GOT3 (cell line): ENCODE measurements around the gene EVI5L.
"Not testable (repeated sequence)": the region's sequence is repeated elsewhere in the genome, so short reads cannot be mapped to it uniquely, and the experiment has no call there.

Experiments used
- DNase-seq: peaks from one replicate; lab custom pipeline; 2025; ENCODE audit warnings: mixed read lengths; lab: John Stamatoyannopoulos, UW

EVI5L gene

DNA sequence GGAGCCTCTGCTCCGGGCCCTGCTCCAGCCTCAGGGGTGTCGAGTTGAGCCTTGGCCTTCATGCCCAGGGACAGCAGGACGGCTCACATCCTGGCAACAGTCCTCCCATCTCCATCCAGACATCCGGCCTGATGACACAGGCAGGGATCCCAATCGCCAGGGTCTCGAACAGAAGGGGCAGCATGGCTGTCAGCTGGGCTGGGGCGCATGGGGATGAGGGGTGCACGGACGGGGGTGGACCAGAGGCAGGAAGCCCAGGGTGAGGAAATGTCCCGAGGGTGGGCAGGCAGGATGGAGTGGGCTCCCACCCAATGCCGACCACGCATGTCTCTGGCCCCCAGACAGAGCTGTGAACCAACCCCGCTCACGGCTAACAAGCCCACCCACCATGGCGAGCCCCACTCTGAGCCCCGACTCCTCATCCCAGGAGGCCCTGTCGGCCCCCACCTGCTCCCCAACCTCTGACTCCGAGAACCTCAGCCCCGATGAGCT, 16.2 kb downstream of the EVI5L start:
- DNase-seq = no peak

DNA sequence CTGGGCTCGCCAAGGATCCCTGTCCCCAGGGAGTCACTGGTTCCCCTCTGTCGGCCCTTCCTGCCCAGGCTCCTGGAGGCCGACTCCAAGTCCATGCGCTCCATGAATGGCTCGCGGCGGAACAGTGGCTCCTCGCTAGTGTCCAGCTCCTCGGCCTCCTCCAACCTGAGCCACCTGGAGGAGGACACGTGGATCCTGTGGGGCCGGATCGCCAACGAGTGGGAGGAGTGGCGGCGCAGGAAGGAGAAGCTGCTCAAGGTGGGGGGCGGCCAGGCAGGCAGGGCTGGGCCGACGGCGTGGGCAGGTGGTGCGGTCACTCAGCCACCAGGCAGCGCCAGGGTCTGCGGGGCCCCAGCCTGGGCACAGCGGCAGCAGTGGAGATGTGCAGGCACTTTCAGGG, 17.6 kb downstream of the EVI5L start:
- no peak for DNase-seq

DNA sequence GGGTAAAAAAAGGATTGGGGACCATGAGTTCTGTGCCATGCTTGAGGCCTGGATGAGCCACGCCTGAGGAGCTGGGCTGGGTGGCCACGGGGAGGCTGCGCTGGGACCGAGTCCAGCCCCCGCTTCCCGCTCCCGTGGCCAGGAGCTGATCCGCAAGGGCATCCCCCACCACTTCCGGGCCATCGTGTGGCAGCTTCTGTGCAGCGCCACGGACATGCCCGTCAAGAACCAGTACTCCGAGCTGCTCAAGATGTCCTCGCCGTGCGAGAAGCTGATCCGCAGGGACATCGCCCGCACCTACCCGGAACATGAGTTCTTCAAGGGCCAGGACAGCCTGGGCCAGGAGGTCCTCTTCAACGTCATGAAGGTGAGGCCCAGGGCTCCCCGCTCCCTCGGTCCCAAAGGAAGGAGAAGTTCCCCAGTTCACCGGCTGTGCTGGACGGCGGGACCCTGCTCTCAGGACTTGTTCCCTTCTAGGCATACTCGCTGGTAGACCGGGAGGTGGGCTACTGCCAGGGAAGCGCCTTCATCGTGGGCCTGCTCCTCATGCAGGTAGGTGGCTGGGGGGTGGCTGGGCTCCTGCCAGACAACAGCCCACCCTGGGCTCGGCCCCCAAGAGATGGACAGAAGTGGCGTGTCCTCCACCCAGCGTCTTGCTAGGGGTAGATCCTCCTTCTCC, 18.9 kb downstream of the EVI5L start:
- DNase-seq = no peak

DNA sequence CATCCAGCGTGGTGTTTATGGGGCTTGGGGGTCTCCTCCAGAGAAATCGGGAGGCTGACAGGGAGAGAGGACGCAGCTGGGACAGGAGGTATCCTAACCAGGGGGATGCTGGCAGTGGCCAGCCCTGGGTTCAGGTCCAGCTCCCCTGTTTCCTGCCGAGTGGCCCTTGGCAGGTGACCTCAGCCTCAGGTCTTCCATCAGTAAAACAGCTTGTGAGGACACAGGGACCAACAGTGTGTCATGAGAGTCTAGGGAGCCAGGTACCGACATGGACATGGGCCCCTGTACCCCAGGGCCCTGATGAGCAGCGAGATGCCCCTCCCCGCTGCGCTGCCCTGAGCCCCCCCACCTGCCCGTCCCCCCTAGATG, 19.6 kb downstream of the EVI5L start:
- no peak for DNase-seq

DNA sequence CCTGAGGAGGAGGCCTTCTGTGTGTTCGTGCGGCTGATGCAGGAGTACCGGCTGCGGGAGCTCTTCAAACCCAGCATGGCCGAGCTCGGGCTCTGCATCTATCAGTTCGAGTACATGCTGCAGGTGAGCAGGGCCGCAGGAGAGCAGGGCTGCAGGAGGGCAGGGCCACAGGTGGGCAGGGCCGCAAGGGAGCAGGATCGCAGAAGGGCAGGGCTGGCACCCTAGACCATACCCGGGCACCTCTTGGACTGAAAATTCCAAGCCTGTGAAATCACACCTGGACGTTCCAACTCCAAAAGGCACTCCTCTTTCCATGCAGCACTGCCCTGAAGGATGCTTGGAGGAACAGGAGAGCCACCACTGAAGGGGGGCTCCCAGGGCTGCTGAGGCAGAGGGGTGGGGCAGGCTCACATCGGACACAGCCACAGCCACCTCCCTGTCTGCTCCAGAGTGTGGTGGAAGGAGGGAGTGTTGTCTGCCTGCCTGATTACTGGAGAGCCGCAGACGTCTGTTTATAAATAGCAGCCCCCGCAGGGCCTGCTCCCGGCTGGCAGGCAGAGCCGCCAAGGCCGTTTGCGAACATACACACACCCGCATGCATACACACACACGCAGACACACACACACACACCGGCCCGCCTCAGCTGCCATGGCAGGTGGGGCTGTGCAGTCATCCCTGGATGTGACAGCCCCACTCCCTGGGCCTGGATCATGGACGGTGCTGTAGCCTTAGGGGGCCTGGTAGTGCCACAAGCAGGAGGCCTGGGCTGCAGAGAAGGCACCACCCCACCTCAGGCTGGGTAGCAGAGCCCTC, 20.2 kb downstream of the EVI5L start:
- DNase-seq = no peak

DNA sequence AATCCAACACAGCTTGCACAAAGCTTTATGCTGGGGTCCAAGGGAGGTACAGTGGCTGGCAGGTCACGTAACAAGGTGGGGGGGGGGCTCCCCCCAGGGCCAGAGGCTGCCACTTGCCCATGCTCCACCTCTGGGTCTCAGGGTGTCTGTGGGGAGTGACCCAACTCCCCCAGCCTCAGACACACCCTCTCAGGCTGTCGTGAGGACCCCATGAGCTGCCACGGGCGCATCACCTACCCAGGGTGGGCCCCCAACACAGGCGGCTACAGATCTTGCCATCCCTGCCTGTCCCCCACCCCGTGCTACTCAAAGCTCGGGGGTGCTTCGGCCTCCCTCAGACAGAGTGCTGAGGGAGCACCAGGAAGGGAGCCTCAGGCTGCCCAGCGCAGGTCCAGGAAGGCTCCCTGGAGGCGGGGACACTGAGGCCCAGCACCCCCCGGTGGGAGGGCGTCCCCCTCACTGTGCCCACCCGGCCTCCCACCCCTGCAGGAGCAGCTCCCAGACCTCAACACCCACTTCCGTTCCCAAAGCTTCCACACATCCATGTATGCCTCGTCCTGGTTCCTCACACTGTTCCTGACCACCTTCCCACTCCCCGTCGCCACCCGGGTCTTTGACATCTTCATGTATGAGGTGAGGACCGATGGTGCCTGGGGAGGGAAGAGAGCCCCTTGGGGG, 21.1 kb downstream of the EVI5L start:
- no peak for DNase-seq

DNA sequence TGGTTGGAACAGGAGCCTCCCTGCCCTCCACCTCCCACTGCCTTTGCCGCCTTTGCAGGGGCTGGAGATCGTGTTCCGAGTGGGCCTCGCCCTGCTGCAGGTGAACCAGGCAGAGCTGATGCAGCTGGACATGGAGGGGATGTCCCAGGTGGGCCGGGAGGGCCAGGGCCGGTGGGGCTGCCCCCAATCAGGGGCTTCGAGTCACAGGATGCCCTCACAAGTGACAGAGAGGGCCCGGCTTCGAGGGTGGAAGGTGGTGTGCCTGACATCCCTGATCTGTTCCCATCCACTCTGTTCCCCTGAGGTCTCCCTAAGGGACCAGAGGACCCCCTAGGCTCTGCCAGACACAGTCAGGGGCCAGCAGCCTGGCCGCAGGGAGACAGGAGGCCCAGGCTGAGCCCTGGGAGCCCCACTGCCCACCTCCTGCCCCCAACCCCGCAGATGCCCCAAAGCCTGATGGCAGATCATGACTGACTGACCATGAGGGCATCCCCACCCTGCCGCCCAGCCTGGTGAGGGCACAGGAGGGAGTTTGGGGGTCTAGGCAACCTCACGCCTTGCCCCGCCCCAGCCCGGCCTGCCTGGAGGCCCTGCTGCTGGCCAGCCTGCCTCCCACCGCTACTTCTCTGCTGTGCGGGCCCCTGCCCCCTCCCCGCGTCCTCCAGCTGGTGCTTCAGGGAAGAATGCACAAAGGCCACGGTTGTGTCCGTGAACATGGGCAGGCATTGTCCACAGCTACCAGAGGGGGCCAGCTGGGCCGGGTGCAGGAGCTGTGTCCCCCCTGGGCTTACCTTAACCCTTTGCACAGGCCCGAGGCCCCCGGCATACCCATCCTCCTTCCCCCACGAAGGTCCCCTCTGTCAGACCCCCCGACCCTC, 21.8 kb downstream of the EVI5L start:
- DNase-seq = no peak

DNA sequence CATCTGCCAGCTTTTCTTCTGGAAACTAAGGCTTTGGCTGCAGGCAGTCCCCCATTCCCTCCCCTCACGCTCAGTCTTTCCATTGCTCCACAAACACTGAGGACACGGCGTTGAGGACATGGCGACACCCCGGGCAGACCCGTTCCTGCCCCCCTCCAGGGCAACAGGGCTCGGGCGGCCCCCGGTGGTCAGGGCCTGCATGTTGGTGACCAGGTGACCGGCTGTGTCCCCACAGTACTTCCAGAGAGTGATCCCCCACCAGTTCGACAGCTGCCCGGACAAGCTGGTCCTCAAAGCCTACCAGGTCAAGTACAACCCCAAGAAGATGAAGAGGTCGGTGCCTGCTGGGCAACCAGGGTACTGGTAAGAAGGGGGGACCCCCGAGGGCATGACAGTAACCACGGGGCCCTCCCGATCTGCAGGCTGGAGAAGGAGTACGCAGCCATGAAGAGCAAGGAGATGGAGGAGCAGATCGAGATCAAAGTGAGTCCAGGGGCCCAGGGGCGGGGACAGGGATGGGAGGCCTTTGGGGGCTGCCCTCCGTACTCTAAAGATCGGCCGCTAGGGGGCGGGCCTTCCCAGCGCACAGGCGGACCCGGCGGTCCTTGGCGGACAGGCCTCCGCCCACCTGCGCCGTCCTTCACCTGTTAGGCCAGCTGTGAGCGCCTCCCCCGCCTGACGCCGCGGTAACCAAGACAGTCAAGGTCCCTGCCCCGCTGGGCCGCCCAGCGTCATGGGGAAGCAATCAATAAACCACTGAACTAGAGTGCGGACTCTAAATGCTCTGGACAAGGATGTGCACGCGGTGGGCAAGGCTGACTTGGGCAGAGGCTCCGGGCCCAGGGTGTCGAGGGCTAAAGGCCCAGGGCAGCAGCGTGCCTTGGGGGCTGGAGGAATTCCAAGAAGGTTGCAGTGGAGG, 23.1 kb downstream of the EVI5L start:
- DNase-seq = no peak

DNA sequence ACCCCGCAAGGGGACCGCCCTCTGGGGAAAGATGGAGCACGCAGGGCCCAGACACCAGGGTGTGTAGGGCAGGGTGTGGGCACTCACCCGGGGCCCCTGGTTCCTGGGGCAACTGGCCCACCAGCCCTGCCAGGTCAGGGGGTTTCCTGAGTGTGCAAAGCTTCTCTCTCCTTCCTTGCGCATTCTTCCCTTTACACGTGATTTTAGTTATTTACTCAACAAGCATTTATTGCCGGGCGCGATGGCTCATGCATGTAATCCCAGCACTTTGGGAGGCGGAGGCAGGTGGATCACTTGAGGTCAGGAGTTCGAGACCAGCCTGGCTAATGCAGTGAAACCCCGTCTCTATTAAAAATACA, 23.7 kb downstream of the EVI5L start:
- DNase-seq = no peak

DNA sequence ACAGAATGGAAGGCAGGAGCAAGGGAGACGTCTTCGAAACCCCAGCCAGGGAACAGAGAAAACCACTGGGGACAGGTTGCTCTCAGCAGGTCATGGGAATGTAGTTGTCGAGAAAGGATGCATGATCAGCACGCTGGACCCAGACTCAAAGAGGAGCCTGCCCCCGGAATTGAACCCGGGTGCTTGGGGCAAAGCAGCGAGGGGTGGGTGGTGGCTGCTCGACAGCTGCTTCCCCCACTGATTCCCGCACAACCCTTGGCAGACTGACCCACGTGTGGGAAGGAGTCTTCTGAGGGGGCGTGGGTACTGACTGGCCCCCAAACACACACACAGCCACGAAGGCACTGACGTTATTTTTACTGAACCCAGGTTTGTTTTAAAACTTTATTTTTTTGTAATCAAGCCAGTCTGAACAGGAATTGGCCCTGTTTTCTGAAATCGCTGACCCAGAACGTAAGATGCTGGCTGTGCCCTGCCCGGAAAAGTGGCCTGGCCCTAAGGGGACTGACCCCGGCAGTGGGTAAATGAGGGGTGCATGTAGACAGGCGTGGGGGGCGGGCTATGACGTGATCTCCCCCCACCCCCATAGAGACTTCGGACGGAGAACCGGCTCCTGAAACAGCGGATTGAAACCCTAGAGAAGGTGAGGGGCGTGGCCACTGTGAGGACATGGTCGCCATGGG, 25.5 kb downstream of the EVI5L start:
- DNase-seq = no peak

DNA sequence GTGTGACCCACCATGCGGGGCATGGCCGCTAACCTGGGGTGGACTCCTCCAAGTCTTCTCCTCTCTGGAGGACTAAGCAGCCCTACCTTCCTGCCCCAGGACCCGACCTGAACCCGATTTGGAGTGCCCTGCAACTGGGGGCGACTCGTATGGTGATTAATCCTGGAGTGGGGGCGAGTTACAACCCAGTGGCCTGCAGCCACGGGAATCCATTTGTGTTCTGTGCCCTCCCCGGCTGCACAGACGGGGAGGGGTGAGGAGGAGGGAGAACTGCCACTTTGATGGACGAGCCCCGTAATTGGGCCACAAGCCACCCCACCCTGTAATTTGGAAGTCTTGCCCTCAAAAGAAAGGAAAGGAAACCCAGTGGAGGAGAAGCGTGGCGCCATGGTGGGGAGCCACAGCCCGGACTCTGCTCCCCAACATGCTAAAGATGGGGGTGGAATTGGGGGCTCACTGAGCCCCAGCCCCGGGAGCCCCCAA, 26.1 kb downstream of the EVI5L start:
- DNase-seq = no peak

DNA sequence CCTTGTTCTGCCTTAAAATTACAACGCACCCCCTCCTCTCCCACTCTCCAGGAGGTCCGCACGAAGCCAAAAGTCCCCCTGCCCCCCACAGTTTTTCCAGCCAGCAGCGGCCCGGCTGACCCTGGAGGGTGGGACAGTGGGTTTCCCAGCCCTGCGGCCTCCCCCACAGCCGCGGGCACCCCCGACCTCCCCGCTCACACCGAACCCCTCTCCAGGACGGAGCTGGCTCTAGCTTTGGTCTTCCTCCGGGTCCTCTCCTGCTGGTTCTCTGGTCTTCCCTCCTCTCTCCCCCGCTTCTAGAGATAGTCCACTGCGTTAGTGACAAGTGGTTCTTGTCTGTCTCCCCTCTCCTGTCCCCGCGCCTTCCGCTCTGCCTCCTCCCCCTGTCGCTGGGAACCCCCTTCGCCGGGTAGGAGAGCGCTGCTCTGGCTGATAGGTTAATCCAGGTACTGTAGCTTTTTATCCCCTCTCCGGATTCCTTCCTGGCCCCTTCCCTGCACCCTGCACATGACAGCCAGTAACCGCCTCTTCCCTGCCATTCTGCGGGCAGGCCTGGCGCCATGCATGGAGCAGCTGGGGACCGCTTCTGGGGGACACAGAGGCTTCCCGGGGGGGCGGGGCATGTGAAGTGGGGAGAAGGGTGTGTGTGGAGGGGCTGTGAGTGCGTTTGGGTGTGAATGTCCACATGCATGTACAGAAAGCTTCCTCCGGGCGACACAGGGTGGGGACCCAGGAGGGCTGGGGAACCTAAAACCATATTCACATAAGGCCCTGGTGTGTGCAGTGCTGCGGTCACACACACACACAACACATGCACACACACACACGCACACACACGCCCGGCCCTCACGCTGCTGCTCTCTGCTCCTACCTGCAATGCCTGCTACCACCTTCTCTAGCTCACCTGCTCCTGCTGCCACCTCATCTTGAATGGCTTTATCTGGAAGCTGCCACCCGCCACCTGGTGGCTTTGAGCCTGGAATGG, 27.0 kb downstream of the EVI5L start:
- no peak for DNase-seq

DNA sequence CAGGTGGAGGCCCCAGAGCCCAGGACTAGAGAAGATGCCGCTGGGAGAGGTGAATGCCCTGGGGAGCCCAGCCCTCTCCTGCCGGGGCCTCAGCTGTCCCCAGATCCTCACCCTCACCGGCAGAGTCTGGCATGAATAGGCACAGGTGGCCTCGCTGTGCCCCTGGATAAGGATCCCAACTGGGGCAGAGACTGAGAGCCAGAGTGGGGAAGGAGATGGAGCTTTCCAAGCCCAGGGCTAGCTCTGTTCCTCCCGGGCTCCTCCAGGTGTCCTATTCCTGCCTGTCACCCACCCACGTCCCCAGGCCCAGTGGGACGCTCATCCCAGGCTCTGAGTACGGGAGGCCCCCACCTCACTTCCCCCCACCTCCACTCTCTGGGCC, 27.7 kb downstream of the EVI5L start:
- no peak for DNase-seq

DNA sequence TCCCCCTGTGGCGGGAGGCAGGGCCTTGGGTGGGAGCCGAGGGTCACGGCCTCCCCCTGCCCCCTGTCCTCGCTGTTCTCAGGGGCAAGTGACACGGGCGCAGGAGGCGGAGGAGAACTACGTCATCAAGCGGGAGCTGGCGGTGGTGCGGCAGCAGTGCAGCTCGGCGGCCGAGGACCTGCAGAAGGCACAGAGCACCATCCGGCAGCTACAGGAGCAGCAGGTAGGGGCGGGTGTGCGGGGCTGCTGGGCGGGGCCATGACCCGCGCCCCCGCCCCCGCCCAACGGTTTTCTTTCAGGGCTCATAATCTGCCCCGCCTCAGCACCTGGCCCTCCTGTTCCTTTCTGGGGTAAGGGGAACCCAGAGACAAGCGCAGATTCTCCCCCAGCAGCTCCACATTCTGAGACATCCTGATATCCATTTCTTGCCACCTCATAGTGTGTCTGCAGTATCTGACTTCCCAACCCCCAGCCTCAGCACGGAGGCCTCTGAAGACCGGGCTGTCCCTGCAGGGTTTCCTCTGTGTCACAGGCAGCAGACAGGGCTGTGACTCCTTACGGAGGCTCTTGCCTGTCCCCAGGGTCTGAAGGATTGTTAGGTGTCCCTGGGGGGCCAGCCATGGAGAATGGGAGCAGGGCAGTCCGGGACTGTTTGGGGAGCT, 28.2 kb downstream of the EVI5L start:
- DNase-seq = no peak

DNA sequence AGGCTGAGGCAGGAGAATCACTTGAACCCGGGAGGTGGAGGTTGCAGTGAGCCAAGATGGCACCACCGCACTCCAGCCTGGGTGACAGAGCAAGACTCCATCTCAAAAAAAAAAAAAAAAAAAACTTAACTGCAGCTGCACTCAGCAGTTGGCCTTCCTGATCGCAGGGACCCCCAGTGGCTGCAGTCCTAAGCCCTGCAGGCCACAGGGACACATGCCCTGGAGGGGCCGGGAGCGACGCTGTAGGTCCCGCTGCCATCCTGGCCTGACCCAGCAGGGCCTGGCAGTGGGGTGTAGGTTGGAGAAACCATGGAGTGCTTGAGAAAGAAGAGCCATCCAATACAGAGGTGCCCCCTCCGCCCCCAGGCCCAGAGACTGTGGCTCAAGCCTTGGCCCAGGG, 29.1 kb downstream of the EVI5L start:
- DNase-seq = not testable (repeated sequence)

DNA sequence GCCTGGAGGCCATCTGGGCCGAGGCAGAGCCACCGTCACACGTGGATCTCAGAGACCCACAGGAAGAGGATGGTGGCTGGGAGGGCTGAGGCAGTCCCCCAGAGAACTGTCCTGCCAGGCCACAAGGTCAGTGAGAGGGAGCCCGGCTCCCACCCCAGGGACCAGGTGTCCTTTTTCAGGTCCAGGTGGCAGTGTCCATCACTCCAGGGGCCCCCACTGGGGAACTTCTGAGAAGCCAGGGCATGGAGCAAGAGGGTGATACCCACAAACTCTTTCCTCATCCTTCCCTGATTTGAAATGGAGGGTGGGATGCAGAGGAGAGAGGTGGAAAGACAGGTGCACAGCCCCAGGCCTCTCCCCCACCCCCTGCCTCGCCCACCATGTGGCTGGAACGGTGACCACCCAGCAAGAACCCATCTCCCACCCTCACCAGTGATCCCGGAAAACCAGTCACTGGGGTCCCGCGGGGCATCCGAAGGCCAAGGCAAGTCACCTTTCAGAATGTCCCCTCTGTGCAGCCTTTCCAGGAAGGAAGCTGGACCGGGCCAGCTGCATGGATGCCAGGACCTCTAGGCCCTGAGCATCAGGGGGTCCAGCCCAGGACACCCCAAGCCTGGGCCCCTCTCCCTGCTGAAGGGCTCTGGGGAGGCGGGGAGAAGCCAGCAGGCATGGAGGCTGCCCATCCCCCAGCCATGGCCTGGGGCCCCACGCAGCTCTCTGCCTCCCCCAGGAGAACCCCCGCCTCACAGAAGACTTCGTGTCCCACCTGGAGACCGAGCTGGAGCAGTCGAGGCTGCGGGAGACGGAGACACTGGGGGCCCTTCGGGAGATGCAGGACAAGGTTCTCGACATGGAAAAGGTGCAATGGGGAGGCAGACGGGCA, 30.1 kb downstream of the EVI5L start:
- no peak for DNase-seq
